Suppressor macrophage treated with lipopolysaccharide for 1 hour (primary cell): Measurements from ENCODE around the gene PRKN.

Experiments
- DNase-seq, 3 donors: peaks; one replicate each; pipeline ENCODE4 v3.0.0-alpha.2; 2020 to 2022

The PRKN gene

GRCh38 chr6:162369091-162369490 lies 358.5 kb downstream of the PRKN start:
- no peak for DNase-seq

- no peak for DNase-seq
Observed at GRCh38 chr6:162364488-162364887, 363.1 kb downstream of the PRKN start.

- DNase-seq, result no peak
Observed at GRCh38 chr6:162363757-162364156, 363.8 kb downstream of the PRKN start.

GRCh38 chr6:162360901-162361567 lies 366.5 kb downstream of the PRKN start:
- DNase-seq, result no peak

GRCh38 chr6:162358625-162359024 lies 368.9 kb downstream of the PRKN start:
- no peak for DNase-seq

GRCh38 chr6:162345051-162345511 lies 382.5 kb downstream of the PRKN start:
- DNase-seq, result no peak

GRCh38 chr6:162344646-162345010 lies 382.9 kb downstream of the PRKN start:
- no peak for DNase-seq

GRCh38 chr6:162343936-162344645 lies 383.5 kb downstream of the PRKN start:
- no peak for DNase-seq

- no peak for DNase-seq
Observed at GRCh38 chr6:162343198-162343935, 384.2 kb downstream of the PRKN start.

GRCh38 chr6:162337412-162337811 lies 390.2 kb downstream of the PRKN start:
- no peak for DNase-seq

GRCh38 chr6:162336359-162336758 lies 391.2 kb downstream of the PRKN start:
- DNase-seq, result no peak

- no peak for DNase-seq
Observed at GRCh38 chr6:162332365-162332764, 395.2 kb downstream of the PRKN start.

GRCh38 chr6:162331911-162332310 lies 395.7 kb downstream of the PRKN start:
- DNase-seq, result no peak

GRCh38 chr6:162325826-162326225 lies 401.7 kb downstream of the PRKN start:
- DNase-seq, result no peak

GRCh38 chr6:162325051-162325450 lies 402.5 kb downstream of the PRKN start:
- DNase-seq, result no peak

- DNase-seq, result no peak
Observed at GRCh38 chr6:162315291-162315690, 412.3 kb downstream of the PRKN start.

GRCh38 chr6:162313922-162314660 lies 413.5 kb downstream of the PRKN start:
- no peak for DNase-seq

GRCh38 chr6:162307865-162308264 lies 419.7 kb downstream of the PRKN start:
- DNase-seq, result no peak

GRCh38 chr6:162306616-162307015 lies 420.9 kb downstream of the PRKN start:
- no peak for DNase-seq

GRCh38 chr6:162301128-162301527 lies 426.4 kb downstream of the PRKN start:
- no peak for DNase-seq

GRCh38 chr6:162294029-162294428 lies 433.5 kb downstream of the PRKN start:
- DNase-seq, result no peak

- no peak for DNase-seq
Observed at GRCh38 chr6:162292915-162293314, 434.7 kb downstream of the PRKN start.

- DNase-seq, result no peak
Observed at GRCh38 chr6:162290846-162291465, 436.6 kb downstream of the PRKN start.
